ENCODE results near the gene BFSP1. TPM values are rescaled to one million over a fixed set of nuclear protein-coding genes. Genes with fewer than 3 reads are reported as not detected.

The BFSP1 gene
- total RNA-seq, 1 donor from 2014 or later = 9.6 TPM

DNA sequence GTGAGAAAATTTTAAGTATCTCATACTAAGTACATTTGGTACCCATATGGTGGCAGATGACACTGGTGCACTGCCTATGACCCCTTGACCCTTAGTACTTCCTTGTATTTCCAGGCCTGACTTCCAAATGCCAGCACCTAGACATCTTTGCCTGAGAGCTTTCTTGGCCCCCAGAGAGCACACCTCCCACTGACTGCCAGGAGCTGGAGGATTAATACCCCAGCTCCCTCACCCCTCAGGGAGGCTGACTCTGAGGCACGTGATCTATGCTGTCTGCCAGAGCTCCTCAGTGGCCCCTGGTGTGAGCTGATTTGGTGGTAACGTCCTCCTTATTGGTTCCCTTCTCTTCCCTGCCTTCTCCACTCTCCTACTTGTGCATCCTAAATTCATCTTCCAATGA, 38.0 kb downstream of the BFSP1 start:
- DNase-seq (ENCODE audit: low spot score) = no peak
- TF ChIP-seq, protein P1, sequence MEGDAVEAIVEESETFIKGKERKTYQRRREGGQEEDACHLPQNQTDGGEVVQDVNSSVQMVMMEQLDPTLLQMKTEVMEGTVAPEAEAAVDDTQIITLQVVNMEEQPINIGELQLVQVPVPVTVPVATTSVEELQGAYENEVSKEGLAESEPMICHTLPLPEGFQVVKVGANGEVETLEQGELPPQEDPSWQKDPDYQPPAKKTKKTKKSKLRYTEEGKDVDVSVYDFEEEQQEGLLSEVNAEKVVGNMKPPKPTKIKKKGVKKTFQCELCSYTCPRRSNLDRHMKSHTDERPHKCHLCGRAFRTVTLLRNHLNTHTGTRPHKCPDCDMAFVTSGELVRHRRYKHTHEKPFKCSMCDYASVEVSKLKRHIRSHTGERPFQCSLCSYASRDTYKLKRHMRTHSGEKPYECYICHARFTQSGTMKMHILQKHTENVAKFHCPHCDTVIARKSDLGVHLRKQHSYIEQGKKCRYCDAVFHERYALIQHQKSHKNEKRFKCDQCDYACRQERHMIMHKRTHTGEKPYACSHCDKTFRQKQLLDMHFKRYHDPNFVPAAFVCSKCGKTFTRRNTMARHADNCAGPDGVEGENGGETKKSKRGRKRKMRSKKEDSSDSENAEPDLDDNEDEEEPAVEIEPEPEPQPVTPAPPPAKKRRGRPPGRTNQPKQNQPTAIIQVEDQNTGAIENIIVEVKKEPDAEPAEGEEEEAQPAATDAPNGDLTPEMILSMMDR (IDR thresholded peaks at IDR 0.05) = no peak
- Mint-ChIP-seq H3K27me3 (ENCODE audit: low read depth) (peaks cover 1% of the 10 kb centered on the region), H3K36me3 (ENCODE audit: low read depth) (peaks cover 12% of the 10 kb centered on the region), H3K4me1 (ENCODE audit: low read depth) (peaks cover 6% of the 10 kb centered on the region), H3K27ac (ENCODE audit: unreplicated experiment) (no peak overlapping the region), H3K4me3 (ENCODE audit: unreplicated experiment) (no peak overlapping the region), H3K9me3 (ENCODE audit: low read depth) (peaks cover 3% of the 10 kb centered on the region)

DNA sequence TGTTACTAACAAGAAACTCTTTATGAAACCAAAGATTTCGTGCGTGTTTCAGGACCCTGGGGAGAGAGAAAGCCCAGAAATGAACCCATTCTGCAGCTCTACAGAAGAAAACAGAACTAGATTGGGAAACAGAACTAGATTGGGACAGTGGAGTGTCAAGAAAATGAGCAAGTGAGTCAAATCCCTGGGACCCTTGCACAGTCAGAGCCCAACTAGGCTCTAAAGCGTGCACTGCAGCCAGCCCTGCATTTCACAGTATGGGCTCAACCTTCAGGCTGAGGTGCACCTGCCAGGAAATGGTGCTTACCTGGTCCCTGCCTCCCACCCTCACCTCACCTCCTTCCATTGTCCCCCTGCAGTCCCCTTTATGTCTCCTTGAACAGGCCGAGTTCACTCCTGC, 39.7 kb downstream of the BFSP1 start:
- TF ChIP-seq, protein P1 (IDR thresholded peaks at IDR 0.05) = no peak
- Mint-ChIP-seq H3K27me3 (ENCODE audit: low read depth) (peaks cover 9% of the 10 kb centered on the region), H3K36me3 (ENCODE audit: low read depth) (peaks cover 12% of the 10 kb centered on the region), H3K4me1 (ENCODE audit: low read depth) (no peaks in the 10 kb centered on the region), H3K9me3 (ENCODE audit: low read depth) (peaks cover 3% of the 10 kb centered on the region), H3K4me3 (ENCODE audit: unreplicated experiment) (no peak overlapping the region), H3K27ac (ENCODE audit: unreplicated experiment) (no peak overlapping the region)
- DNase-seq (ENCODE audit: low spot score) = no peak

DNA sequence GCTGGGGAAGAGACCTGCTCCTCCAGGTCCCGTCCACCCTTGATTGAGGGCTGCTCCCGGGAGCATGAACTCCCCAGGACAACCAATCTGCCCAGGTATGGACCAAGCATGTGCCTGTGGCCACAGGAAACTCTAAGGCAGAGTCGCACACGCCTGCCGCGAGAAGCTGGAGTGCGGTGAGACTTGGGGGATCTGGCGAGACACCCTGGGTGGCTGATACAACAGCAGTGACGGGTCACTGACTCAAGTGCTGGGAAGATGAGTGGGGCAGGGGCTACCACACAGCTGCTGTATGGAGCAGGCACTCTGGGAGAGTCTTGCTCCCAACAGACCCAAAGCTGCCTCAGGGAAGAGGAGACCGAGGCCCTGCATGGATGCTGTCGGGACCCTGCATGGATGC, 40.1 kb downstream of the BFSP1 start:
- H3K4me3 Mint-ChIP-seq (ENCODE audit: unreplicated experiment) = no peak overlapping the region
- TF ChIP-seq, protein P1 (IDR thresholded peaks at IDR 0.05) = no peak
- peaks cover 14% of the 10 kb centered on the region for H3K27me3 Mint-ChIP-seq (ENCODE audit: low read depth)
- DNase-seq (ENCODE audit: low spot score) = no peak
- H3K27ac Mint-ChIP-seq (ENCODE audit: unreplicated experiment) = no peak overlapping the region
- H3K9me3 Mint-ChIP-seq (ENCODE audit: low read depth) = peaks cover 3% of the 10 kb centered on the region
- no peaks in the 10 kb centered on the region for H3K4me1 Mint-ChIP-seq (ENCODE audit: low read depth)
- H3K36me3 Mint-ChIP-seq (ENCODE audit: low read depth) = peaks cover 11% of the 10 kb centered on the region

DNA sequence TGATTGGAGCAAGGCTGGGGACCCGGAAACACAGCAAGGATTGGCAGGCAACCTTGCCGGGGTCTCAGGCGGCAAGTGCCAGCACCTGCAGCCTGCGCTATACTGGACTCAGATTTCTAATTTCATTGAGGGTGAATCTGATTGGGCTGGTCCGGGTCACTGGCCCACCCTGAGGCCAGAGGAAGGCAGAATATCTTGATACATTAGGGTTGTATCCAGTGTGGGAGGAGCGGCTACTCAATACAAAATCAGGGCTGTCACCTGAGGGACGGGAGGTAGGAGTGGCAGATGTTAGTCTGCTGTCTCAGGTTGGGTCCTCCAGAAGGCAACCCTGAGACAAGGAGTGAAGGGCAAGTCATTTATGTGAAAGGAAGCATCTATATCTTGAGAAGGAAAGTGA, 40.7 kb downstream of the BFSP1 start:
- H3K27ac Mint-ChIP-seq (ENCODE audit: unreplicated experiment) = no peak overlapping the region
- TF ChIP-seq, protein P1 (IDR thresholded peaks at IDR 0.05) = no peak
- DNase-seq (ENCODE audit: low spot score) = no peak
- H3K4me1 Mint-ChIP-seq (ENCODE audit: low read depth) = no peaks in the 10 kb centered on the region
- H3K4me3 Mint-ChIP-seq (ENCODE audit: unreplicated experiment) = no peak overlapping the region
- peaks cover 11% of the 10 kb centered on the region for H3K36me3 Mint-ChIP-seq (ENCODE audit: low read depth)
- peaks cover 15% of the 10 kb centered on the region for H3K27me3 Mint-ChIP-seq (ENCODE audit: low read depth)
- H3K9me3 Mint-ChIP-seq (ENCODE audit: low read depth) = peaks cover 3% of the 10 kb centered on the region

DNA sequence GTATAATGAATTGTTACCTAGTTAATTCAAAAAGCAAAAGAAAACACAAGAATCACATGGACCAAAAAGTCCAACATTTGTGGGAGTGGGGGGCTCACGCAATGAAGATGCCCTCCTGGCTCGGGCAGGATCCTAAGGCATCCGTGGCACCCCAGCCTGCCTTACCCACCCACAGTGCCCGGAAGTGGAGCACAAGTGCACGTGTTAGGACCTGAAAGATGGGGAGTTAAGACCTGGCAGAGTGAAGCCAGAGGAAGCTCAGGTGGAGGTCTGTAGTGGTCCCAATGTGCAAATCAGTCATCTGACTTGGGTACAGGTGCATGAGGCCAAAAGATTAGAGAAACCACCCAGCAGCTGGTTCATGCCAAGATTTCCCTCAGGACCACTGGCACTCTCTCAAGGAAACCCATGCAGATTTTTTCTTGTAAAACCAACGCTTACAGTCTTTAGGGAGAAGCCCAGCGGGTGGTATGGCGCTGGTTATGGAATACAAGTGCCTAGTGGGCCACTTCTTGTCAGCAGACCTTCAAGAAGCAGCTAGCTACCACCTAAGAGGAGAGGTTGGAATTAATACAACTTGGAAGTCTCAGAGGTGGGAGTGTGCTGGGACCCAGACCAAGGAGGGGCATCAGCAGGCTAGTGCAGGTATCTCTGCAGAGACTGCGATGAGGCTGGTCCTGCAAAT, 42.1 kb downstream of the BFSP1 start:
- H3K36me3 Mint-ChIP-seq (ENCODE audit: low read depth) = peaks cover 4% of the 10 kb centered on the region

More for the DNA sequence above, 42.1 kb downstream of the BFSP1 start:
- Mint-ChIP-seq H3K4me1 (ENCODE audit: low read depth) (no peaks in the 10 kb centered on the region), H3K27me3 (ENCODE audit: low read depth) (peaks cover 23% of the 10 kb centered on the region), H3K27ac (ENCODE audit: unreplicated experiment) (no peak overlapping the region), H3K9me3 (ENCODE audit: low read depth) (peaks cover 5% of the 10 kb centered on the region), H3K4me3 (ENCODE audit: unreplicated experiment) (no peak overlapping the region)
- TF ChIP-seq, protein P1 (IDR thresholded peaks at IDR 0.05) = no peak
- DNase-seq (ENCODE audit: low spot score) = no peak
